Measurements from ENCODE around the gene RETREG3.

RETREG3 gene

DNA sequence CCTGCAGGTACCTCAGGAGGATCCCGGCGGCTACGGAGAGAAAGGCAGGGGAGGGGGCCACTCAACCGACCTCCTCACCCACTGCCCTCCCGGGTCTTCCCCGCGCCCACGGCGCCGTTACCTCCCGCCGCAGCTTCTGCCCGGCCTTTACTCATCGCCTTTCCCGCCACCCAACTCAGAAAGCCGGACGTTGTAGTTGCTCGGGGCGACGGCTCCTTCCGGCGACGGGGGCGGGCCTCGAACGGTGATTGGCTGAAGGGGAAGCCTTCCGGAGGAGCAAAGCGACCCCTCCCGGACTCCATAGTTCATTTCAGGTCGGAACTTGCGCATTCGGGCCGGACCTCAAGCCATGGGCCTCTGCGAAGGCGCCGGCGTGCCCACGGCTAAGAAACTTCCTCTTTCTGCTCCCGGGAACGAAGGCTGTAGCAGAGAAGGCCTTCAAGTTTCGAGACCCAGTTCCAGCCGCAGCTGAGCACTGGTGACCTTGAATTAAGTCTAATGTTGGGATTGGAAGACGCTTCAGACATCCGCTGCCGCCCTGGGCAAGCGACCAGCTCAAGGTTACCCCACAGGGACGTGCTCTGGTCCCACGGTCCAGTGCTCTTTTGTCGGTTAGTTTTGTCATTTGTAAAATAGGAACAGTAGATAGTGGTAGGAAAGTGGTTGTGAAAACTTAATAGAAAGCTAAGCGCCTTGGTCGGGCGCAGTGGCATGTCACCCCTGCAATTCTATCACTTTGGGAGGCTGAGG lies 31.5 kb downstream of the RETREG3 start, which contains the start of gene PSMC3IP:
PSMC3IP (minus strand) TSS at position 198 of the 750 bp plus-strand sequence; CDS start at position 155, 43 bp downstream.
- H3K4me3 ChIP-seq (ENCODE audit: low read depth, low read length) = peak within 1 kb of the TSS; percentile 66

DNA sequence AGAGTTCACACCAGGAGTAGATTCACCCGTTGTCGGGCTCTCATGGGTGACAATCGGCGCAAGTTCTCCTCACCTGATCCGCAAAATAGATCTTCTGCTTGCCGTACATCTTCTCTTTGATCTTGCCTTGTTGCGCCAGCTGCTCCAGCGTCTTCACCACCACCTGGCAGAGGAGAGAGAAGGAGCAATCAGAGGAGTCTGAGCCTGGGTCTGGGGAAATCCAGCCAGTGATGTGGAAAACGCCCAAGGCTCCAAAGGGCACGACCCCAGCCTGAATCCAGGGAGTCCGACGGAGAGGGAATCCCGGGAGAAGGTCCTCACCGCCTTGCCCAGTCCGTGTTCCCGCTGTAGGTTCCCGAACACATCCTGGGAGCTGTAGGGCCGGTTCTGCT lies 32.0 kb downstream of the RETREG3 start:
- no peak for DNase-seq (ENCODE audit: low read depth)
- TF ChIP-seq, protein P1, sequence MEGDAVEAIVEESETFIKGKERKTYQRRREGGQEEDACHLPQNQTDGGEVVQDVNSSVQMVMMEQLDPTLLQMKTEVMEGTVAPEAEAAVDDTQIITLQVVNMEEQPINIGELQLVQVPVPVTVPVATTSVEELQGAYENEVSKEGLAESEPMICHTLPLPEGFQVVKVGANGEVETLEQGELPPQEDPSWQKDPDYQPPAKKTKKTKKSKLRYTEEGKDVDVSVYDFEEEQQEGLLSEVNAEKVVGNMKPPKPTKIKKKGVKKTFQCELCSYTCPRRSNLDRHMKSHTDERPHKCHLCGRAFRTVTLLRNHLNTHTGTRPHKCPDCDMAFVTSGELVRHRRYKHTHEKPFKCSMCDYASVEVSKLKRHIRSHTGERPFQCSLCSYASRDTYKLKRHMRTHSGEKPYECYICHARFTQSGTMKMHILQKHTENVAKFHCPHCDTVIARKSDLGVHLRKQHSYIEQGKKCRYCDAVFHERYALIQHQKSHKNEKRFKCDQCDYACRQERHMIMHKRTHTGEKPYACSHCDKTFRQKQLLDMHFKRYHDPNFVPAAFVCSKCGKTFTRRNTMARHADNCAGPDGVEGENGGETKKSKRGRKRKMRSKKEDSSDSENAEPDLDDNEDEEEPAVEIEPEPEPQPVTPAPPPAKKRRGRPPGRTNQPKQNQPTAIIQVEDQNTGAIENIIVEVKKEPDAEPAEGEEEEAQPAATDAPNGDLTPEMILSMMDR (IDR thresholded peaks at IDR 0.05; ENCODE audit: low read depth, low read length, missing control alignments) = no peak
- H3K4me3 ChIP-seq (ENCODE audit: low read depth, low read length) = peak overlapping the region; percentile 66

More for the DNA sequence above, 31.5 kb downstream of the RETREG3 start, which contains the start of gene PSMC3IP:
- DNase-seq (ENCODE audit: low read depth) = peak; percentile 85
- TF ChIP-seq, protein P1 (IDR thresholded peaks at IDR 0.05; ENCODE audit: low read depth, low read length, missing control alignments) = peak; percentile 60

DNA sequence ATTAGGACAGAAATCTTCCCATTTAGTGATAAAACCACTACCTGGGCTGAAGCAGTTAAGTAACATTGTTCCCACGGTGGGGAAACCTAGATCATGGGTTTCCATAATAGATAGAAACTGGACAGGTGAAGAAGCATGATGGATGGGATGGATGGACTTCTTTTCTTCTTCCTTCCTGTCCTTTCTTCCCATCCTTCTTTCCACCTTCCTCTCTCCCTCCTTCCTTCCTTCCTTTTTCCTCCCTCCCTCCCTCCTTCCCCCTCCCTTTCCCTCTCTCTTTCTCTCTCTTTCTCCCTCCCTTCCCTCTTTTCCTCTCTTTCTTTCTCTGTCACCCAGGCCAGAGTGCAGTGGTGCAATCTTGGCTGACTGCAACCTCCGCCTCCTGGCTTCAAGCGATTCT lies 34.7 kb downstream of the RETREG3 start:
- DNase-seq (ENCODE audit: low read depth) = no peak
- no peak overlapping the region for H3K4me3 ChIP-seq (ENCODE audit: low read depth, low read length)
- TF ChIP-seq, protein P1 (IDR thresholded peaks at IDR 0.05; ENCODE audit: low read depth, low read length, missing control alignments) = no peak

DNA sequence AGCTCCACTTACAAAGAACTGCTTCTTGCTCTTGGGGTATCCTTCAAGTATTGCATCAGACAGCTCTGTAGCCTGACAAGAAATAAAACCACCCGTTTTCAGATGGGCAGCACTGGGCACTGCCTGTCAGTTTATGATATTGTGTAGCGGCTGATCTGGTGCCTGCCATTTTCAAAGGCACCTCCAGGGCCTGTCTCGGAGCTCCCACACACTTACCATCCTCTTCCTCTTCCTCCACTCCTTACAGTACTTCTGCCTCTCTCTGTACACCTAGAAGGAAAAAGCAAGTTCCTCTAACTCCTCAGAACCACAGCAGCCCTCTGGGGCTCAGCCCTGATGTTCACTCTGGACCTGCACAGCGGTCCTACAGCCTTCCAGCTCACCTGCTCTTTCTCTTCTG lies 36.1 kb downstream of the RETREG3 start:
- TF ChIP-seq, protein P1 (IDR thresholded peaks at IDR 0.05; ENCODE audit: low read depth, low read length, missing control alignments) = no peak
- no peak overlapping the region for H3K4me3 ChIP-seq (ENCODE audit: low read depth, low read length)
- no peak for DNase-seq (ENCODE audit: low read depth)

DNA sequence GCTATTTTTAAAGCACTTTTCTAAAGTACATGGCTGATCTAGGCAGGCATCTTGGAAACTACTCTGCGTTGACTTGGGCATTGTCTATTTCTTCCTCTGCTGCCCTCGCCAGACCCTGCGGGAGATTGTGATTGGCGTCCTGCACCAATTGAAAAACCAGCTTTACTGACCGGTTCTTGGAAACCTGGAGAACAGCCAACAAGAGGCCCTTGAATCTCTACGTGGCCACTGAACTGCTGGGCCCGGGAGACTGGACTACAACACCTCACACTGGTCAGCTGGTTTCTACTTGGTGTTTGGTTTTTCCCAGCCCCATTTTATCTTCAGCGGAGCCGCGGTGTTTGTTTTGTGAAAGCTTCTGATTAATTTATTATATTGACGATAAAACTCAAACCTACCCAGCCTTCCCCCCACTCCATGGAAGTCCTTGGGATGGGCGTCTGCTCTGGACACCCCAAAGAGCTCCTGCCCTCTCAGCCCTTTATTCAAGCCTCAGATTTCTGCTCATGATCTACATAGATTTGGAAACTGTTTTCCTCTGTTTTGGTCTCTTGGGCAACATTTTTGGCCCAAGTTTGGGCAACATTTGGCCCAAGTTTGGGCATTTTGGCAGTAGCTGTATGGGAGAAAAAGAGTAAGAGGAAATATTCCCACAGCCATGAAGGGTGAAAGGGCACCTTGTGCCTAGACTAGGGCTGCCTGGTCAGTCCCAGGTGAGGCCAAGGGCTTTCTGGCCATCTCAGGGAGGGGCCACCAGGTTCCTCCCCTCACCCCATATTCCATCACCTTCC lies 37.5 kb downstream of the RETREG3 start:
- TF ChIP-seq, protein P1 (IDR thresholded peaks at IDR 0.05; ENCODE audit: low read depth, low read length, missing control alignments) = no peak
- no peak for DNase-seq (ENCODE audit: low read depth)
- no peak overlapping the region for H3K4me3 ChIP-seq (ENCODE audit: low read depth, low read length)

DNA sequence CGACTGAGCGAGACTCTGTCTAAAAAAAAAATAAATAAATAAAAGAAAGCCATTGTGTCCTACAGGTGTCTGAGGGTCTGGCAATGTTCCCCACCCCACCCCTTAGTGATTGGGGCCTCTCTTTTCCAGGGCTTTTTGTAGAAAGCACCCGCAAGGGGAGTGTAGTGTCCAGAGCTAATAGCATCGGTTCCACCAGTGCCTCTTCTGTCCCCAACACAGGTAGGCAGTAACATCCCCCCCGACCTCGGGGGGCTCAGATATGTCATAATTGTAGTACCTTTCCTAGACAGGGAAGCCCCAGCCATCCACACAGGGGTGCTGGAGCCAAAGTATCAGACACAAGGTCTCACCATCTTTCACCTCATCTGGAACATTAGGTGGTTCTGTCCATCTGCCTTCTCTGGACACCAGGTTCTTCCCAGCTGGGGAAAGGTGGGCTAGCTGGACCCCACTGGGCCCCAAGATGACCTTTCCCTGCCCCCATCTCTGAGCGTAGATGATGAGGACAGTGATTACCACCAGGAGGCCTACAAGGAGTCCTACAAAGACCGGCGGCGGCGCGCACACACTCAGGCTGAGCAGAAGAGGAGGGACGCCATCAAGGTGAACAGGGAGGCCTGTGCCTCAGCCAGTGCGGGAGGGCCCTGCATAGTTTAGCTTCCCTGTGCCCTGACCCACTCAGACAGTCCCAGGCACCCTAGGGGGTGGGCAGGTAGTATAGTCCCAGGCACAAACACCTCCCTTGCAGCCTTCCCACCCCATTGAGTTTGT lies 40.6 kb downstream of the RETREG3 start:
- TF ChIP-seq, protein P1 (IDR thresholded peaks at IDR 0.05; ENCODE audit: low read depth, low read length, missing control alignments) = no peak
- peak overlapping the region; percentile 14; the same call in 1 of the 2 replicates for H3K4me3 ChIP-seq (ENCODE audit: low read depth, low read length)
- DNase-seq (ENCODE audit: low read depth) = no peak
